ENCODE measurements around the gene ANTXRL.

- TF ChIP-seq EZH2 (IDR thresholded peaks at IDR 0.05; ENCODE audit: borderline replicate concordance, insufficient read depth, low read length, poor library complexity, severe bottlenecking): no peak
- TF ChIP-seq REST (IDR thresholded peaks at IDR 0.05; ENCODE audit: borderline replicate concordance): no peak
- TF ChIP-seq CTCF (IDR thresholded peaks at IDR 0.05; ENCODE audit: poor library complexity, severe bottlenecking): no peak
- TF ChIP-seq RAD21 (conservative IDR thresholded peaks at IDR 0.05): no peak
- no peak for TF ChIP-seq MXI1 (conservative IDR thresholded peaks at IDR 0.05; ENCODE audit: poor library complexity, severe bottlenecking)
- TF ChIP-seq EP300 (conservative IDR thresholded peaks at IDR 0.05; ENCODE audit: poor library complexity, severe bottlenecking): no peak
- TF ChIP-seq TAF1 (IDR thresholded peaks at IDR 0.05; ENCODE audit: low read depth): no peak
These were observed 34.6 kb upstream of the ANTXRL start for GRCh38 chr10:46251857-46252847.

Measured in neural cell (in vitro differentiated cells).